Measurements from ENCODE around the gene BRCA1.
"Not testable (repeated sequence)": the region's sequence is repeated elsewhere in the genome, so short reads cannot be mapped to it uniquely, and the experiment has no call there.

BRCA1 gene

GRCh38 chr17:43133439-43133838 lies 8.3 kb upstream of the BRCA1 start:
- not testable (repeated sequence) for DNase-seq

- no peak for DNase-seq
These were observed 7.0 kb upstream of the BRCA1 start for GRCh38 chr17:43132117-43132516.

- no peak for DNase-seq
These were observed 4.5 kb upstream of the BRCA1 start for GRCh38 chr17:43129671-43130010.

GRCh38 chr17:43127333-43127876 lies 2.2 kb upstream of the BRCA1 start:
- DNase-seq = not testable (repeated sequence)

- no peak for DNase-seq
These were observed 1.7 kb upstream of the BRCA1 start for GRCh38 chr17:43126911-43127290.

GRCh38 chr17:43125967-43126910 lies 1.1 kb upstream of the BRCA1 start:
- no peak for DNase-seq

- DNase-seq = no peak
These were observed 6.2 kb downstream of the BRCA1 start for GRCh38 chr17:43118679-43119615.

- no peak for DNase-seq
These were observed 11.0 kb downstream of the BRCA1 start for GRCh38 chr17:43114151-43114552.

GRCh38 chr17:43106552-43106951 lies 18.6 kb downstream of the BRCA1 start:
- no peak for DNase-seq

GRCh38 chr17:43105146-43105545 lies 20.0 kb downstream of the BRCA1 start:
- DNase-seq = no peak

GRCh38 chr17:43104665-43105064 lies 20.5 kb downstream of the BRCA1 start:
- no peak for DNase-seq

GRCh38 chr17:43095364-43095763 lies 29.8 kb downstream of the BRCA1 start:
- DNase-seq = not testable (repeated sequence)

GRCh38 chr17:43094129-43094835 lies 30.9 kb downstream of the BRCA1 start:
- no peak for DNase-seq

GRCh38 chr17:43092901-43093300 lies 32.3 kb downstream of the BRCA1 start:
- no peak for DNase-seq

GRCh38 chr17:43090022-43090421 lies 35.1 kb downstream of the BRCA1 start:
- DNase-seq = no peak

GRCh38 chr17:43085474-43085873 lies 39.7 kb downstream of the BRCA1 start:
- DNase-seq = no peak

- DNase-seq = no peak
These were observed 45.4 kb downstream of the BRCA1 start for GRCh38 chr17:43079641-43080302.

GRCh38 chr17:43074869-43075268 lies 50.3 kb downstream of the BRCA1 start:
- no peak for DNase-seq

GRCh38 chr17:43070872-43071271 lies 54.3 kb downstream of the BRCA1 start:
- no peak for DNase-seq

- DNase-seq = no peak
These were observed 54.9 kb downstream of the BRCA1 start for GRCh38 chr17:43070257-43070656.

- DNase-seq = no peak
These were observed 55.7 kb downstream of the BRCA1 start for GRCh38 chr17:43069368-43069898.

Data from NCI-H146 (cell line).